Dendritic cell treated with granulocyte-macrophage colony-stimulating factor and Interleukin-4, amounts not matched to agents 40 ng/mL and 50 ng/mL, for 4 days (primary cell): ENCODE measurements around the gene MBP.

ENCODE experiments used
- H3K27ac Mint-ChIP-seq: one replicate; pipeline ENCODE4 v1.8.0; 2022; ENCODE audit warnings: mild to moderate bottlenecking, mixed read lengths
- H3K27me3 Mint-ChIP-seq: one replicate; pipeline ENCODE4 v1.8.0; 2022; ENCODE audit warnings: mild to moderate bottlenecking, mixed read lengths
- H3K36me3 Mint-ChIP-seq: one replicate; pipeline ENCODE4 v1.8.0; 2022; ENCODE audit warnings: low read depth, mixed read lengths
- H3K4me1 Mint-ChIP-seq: one replicate; pipeline ENCODE4 v1.8.0; 2022; ENCODE audit warnings: low read depth, mixed read lengths
- H3K4me3 Mint-ChIP-seq: one replicate; pipeline ENCODE4 v1.8.0; 2022; ENCODE audit warnings: mild to moderate bottlenecking, moderate library complexity, mixed read lengths
- H3K9me3 Mint-ChIP-seq: one replicate; pipeline ENCODE4 v1.8.0; 2022; ENCODE audit warnings: mixed read lengths
- intact Hi-C: fragments of 100-400 bp; cut with micrococcal nuclease; formaldehyde crosslinking; loops from one replicate; pipeline ENCODE4 v1.15.0; 2022

MBP gene

DNA sequence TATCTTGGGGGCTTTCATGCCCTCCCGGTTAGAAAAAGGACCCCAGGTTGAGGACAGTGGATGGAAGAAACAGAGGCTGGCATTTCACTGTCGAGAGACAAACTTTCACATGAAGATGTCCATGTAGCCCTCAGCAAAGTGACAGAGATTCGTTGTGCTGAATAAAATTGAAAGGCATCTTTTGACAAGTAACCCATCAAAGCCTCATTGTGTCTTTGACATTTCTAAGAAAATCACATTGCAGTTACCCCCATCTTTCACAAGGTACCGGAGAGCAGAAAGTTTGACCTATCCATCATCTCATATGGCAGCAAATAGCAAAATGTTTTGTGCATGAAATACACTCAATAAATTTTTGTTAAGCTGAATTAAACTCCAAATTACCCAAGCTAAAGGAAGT is 2.0 kb upstream of the MBP start:
- intact Hi-C loops, result loop anchor here (2.0 to 10.0 kb wide), 2 partner anchors 72 to 310 kb away; partner anchors contain the start of gene ZNF236
- Mint-ChIP-seq H3K27ac (peak overlapping the region; percentile 98), H3K27me3 (peaks cover 1% of the 10 kb centered on the region), H3K36me3 (peaks cover 28% of the 10 kb centered on the region), H3K4me3 (no peak overlapping the region), H3K9me3 (no peaks in the 10 kb centered on the region), H3K4me1 (peaks cover 51% of the 10 kb centered on the region)

DNA sequence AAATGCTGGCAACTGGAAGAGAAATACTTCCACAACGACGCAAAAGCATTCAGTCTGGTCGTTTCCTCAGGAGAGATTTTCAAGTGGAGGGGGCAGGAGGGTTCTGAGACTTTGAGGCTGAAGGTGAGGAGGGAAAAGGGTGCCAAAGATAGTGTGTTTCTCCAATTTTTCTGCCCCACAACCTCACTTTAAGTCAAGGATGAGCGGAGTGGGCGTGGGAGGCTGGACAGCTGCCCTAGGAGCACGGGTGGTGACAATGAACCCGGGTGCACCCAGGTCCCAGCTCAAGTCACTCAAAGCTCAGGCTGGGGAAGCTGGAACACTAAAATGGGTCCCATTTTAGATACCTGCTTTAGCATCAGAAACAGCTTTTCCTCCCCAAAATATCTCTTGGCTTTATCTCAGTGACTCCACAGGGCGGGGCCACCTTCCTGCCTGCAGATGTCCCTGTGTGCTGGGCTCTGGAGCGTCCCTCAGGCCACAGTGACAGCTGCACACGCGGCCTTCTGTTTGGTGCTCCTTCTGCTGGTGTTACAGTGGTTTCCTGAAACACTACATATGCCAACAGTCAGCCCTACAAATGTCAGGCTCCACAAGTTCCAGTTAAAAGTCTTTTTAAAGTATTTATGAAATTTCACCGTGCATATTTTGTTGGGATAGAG is 1.4 kb upstream of the MBP start:
- peaks cover 34% of the 10 kb centered on the region for H3K36me3 Mint-ChIP-seq
- peaks cover 1% of the 10 kb centered on the region for H3K27me3 Mint-ChIP-seq
- intact Hi-C loops, result loop anchor here (2.0 to 10.0 kb wide), 2 partner anchors 73 to 309 kb away; partner anchors contain the start of gene ZNF236
- peak overlapping the region; percentile 98 for H3K27ac Mint-ChIP-seq
- peak overlapping the region; percentile 79 for H3K4me3 Mint-ChIP-seq
- H3K9me3 Mint-ChIP-seq, result no peaks in the 10 kb centered on the region
- H3K4me1 Mint-ChIP-seq, result peaks cover 54% of the 10 kb centered on the region

DNA sequence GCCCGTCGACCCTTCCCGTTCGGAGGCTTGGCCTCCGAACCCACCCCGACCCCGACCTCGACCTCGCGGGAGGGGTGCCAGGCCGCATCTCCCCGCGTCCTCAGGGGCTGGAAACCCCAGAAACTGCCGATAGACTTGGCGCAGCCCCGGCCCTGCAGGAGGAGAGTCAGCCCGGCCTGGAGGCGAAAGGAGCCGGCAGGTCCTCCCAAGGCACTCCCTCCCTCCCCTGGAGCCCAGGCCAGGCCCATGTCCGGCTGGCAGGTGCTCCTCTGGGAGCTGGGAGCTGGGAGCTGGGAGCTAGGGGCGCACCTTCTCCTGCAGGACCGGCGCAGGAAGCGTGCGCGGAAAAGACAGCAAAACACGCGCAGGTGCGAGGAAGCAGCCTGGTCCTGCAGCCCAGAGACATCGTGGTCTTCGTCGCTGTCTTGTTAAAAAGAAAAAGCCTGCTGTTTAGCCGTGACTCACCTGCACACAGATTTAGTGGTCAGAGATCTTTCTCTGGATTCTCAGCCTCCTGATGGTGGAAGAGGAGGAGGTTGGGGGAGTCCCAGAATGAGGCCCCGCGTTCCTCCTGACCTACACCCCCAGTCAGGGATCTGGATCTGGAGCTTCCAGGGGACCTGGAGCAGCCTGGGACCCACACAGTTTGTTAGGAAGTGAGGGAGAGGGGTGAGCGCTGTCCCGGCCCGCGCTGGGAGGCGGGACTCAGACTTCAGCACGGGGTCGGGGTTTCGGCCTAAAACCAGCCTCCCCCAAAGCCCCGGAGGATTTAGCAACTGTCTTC is 660 bp upstream of the MBP start:
- intact Hi-C loops, result loop anchor here (10.0 kb wide), 1 partner anchor 308 kb away; the partner anchor contains the start of gene ZNF236

DNA sequence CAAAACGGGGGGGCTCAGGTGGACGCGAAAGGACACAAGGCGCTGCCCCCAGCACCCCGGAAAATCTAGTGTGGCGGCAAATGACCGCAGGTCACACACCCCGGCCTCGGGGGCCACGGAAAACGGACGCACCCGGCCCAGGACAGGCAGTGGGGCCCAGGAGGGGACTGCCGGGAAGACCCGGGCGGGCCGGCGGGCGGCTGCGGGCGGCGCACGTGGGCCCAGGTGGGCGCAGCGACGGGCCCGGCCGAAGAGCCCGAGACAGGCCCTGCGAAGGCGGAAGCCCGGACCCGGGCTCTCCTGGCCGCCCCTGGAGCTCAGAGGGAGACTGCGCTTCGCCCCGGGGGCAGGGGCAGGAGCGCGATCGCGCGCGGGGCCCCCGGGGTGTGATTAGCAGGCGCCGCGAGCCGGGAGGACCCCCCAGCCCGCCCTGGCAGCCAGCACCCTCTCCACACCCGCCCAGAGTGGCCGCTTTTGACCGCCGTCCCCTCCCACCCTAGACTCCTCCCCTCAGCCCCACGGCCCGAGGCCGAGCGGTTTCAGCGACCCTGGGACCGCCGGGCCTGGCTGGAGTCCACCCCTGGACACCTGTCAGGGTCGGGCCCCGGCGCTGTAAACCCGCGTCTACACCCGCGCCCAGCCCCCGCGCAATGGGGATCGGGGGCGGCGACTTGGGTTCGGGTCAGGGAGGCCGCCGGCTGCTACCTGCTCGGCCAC is 773 bp downstream of the MBP start:
- Mint-ChIP-seq H3K9me3 (no peaks in the 10 kb centered on the region), H3K36me3 (peaks cover 44% of the 10 kb centered on the region), H3K4me3 (peak overlapping the region; percentile 96), H3K4me1 (peaks cover 68% of the 10 kb centered on the region), H3K27ac (peak overlapping the region; percentile 98), H3K27me3 (no peaks in the 10 kb centered on the region)
- intact Hi-C loops, result loop anchor here (2.0 to 10.0 kb wide), 4 partner anchors 67 to 307 kb away; partner anchors contain the start of gene ZNF236

More for the DNA sequence above, 660 bp upstream of the MBP start:
- Mint-ChIP-seq H3K4me1 (peaks cover 62% of the 10 kb centered on the region), H3K36me3 (peaks cover 36% of the 10 kb centered on the region), H3K27me3 (peaks cover 1% of the 10 kb centered on the region), H3K9me3 (no peaks in the 10 kb centered on the region), H3K27ac (peak overlapping the region; percentile 98), H3K4me3 (peak overlapping the region; percentile 79)

DNA sequence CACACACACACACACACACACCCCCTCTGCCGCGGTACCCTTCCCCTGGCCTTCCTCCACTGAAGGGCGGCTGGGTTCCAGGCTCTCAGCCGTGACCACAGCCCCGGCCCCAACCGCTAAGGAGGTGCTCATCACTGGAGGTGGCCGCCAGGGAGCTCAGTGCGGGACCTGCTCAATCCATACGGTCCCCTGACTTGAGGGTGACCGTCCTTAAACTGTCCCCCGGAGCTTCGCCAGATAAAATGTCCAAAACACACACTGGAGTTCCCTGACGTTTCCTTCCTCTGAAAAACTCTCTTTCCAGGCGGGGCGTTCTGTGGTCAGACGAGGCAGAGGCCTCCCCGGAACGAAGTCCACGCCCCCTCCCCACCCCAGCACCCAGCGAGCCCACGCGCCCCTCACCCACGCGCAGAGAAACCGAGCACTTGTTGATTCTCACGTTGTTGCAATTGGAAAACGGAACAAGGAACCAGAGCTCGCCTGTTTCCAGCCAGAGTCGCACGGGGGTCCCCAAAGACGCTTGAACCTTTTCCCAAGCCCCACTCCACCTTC is 1.4 kb downstream of the MBP start:
- no peaks in the 10 kb centered on the region for H3K9me3 Mint-ChIP-seq
- H3K4me3 Mint-ChIP-seq, result peak overlapping the region; percentile 96
- peaks cover 73% of the 10 kb centered on the region for H3K4me1 Mint-ChIP-seq
- intact Hi-C loops, result loop anchor here (2.0 to 10.0 kb wide), 4 partner anchors 66 to 306 kb away; partner anchors contain the start of gene ZNF236
- H3K36me3 Mint-ChIP-seq, result peaks cover 50% of the 10 kb centered on the region
- peak overlapping the region; percentile 98 for H3K27ac Mint-ChIP-seq
- H3K27me3 Mint-ChIP-seq, result no peaks in the 10 kb centered on the region

DNA sequence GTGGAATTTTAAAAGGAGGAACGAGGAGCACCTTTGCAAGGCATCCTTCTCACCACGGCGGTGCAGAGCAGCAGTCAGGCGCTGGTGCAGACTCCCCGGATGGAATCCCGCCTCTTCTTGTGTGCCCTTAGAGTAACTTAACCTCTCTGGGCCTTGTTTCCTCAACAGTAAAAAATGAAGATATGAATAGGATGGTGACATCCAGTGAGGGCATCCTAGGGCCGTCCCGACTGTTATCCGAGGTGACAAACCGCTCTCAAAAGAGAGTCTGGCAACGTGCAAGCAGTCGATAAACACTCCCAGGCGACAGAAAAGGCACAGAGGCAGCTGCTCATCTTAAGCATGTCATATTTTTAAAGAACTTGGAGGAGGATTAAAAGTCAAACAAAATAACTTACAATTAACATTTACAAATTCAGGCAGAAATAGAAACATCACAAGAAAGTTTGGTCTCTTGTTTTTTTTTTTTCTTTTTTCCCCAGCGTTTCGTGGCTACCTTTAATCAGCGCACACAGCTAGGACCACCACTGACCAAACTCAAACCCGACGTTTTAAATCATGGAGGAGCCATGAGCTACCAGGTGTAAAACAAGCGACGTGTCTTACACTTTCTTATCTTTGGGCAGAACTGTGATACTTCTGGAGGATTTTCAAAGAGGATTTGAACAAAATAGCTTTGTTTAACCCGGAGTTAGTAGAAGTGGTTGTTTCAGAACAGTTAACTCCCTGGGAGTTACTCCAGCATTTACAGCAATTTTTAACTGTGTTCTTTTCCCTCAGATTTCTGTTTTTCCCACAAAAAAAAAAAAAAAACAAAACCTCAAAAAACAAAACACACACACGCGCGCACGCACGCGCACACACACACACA is 2.1 kb downstream of the MBP start:
- intact Hi-C loops, result loop anchor here (2.0 to 10.0 kb wide), 4 partner anchors 66 to 306 kb away; partner anchors contain the start of gene ZNF236
- Mint-ChIP-seq H3K27ac (peak overlapping the region; percentile 98), H3K9me3 (no peaks in the 10 kb centered on the region), H3K4me1 (peaks cover 73% of the 10 kb centered on the region), H3K27me3 (no peaks in the 10 kb centered on the region), H3K4me3 (peak overlapping the region; percentile 96), H3K36me3 (peaks cover 43% of the 10 kb centered on the region)

DNA sequence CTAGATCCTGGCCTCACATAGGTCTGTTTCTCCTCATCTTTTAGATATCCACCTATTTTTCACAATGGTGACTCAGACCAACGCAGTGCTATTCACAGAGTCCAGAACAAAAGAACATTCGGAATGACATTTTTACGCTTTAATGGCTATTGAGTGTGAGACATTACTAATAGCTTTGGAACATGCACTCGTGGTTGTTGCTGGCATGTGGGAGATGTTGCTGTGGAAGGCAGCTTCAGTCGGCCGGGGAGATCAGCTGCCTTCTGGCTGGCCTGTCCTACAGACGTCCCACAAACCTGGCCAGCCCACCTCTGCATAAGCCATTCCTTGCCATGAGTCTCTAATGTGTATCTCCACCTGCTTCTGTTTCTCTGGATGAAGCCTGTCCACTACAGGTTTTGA is 3.4 kb downstream of the MBP start:
- no peaks in the 10 kb centered on the region for H3K9me3 Mint-ChIP-seq
- peaks cover 52% of the 10 kb centered on the region for H3K36me3 Mint-ChIP-seq
- no peaks in the 10 kb centered on the region for H3K27me3 Mint-ChIP-seq
- peak overlapping the region; percentile 30 for H3K4me3 Mint-ChIP-seq
- H3K27ac Mint-ChIP-seq, result peak overlapping the region; percentile 98
- peaks cover 79% of the 10 kb centered on the region for H3K4me1 Mint-ChIP-seq
- intact Hi-C loops, result no loop called here

DNA sequence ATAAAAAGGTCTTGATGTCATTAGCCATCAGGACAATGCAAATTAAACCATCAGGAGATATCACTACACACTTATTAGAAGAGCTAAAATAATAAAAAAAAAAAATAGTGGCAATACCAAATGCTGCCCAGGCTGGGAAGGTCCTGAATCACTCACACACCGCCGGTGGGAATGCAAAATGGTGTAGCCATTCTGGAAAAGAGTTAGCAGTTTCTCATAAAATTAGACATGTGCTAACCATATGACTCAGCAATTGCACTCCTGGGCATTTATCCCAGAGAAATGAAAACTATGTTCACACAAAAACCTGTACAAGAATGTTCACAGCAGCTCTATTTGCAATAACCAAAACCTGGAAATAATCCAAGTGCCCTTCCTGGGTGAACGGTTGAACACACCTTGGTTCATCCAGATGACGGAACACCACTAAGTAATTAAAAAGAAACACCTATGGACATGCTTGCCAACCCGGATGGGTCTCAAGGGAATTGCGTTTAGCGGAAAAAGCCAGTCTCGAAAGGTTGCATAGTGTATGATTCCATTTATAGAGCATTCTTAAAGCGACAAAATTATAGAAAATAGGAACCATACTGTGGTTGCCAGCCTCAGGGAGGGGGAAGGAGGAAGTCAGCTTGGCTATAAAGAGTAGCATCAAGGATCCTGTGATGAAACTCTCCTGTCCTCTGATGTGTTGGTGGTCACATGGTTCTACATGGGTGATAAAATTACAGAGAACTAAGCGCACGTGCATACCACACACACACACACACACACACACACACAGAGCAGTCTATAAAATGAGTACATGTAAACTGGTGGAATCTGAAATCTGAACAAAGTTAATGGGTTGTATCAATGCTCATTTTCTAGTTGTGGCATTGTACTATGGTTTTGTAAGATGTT is 4.6 kb downstream of the MBP start:
- intact Hi-C loops, result loop anchor here (1.0 kb wide), 1 partner anchor 14 kb away; no protein-coding TSS in a partner anchor
- H3K27ac Mint-ChIP-seq, result peak overlapping the region; percentile 98
- peaks cover 63% of the 10 kb centered on the region for H3K36me3 Mint-ChIP-seq
- peak overlapping the region; percentile 42 for H3K4me3 Mint-ChIP-seq
- H3K27me3 Mint-ChIP-seq, result no peaks in the 10 kb centered on the region
- H3K4me1 Mint-ChIP-seq, result peaks cover 78% of the 10 kb centered on the region
- no peaks in the 10 kb centered on the region for H3K9me3 Mint-ChIP-seq

DNA sequence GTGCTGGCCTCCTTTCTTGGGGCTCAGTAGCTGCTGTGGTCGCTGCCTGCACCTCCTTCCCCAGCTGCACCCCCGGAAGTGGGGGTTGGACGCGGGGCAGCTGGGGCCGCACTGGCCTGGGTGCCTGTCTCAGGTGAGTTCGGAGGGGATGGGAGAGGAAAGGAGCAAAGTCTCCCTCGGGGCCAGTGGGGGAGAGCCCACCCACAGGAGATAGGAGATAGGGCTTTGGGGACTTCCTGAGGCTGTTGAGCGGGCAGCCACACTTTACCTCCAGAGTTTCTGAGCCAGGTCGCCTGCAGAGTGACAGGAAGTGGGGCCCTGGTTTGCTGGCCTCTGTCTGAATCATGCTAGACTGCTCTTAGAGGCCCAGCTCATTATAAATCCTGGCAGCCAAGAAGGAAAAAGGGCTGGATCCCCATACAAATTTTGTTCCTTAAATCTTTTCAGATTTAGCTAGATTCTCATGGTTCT is 8.1 kb downstream of the MBP start:
- peaks cover 74% of the 10 kb centered on the region for H3K36me3 Mint-ChIP-seq
- H3K4me1 Mint-ChIP-seq, result peaks cover 92% of the 10 kb centered on the region
- peak overlapping the region; percentile 8 for H3K4me3 Mint-ChIP-seq
- H3K27me3 Mint-ChIP-seq, result no peaks in the 10 kb centered on the region
- H3K9me3 Mint-ChIP-seq, result no peaks in the 10 kb centered on the region
- intact Hi-C loops, result no loop called here
- peak overlapping the region; percentile 43 for H3K27ac Mint-ChIP-seq

DNA sequence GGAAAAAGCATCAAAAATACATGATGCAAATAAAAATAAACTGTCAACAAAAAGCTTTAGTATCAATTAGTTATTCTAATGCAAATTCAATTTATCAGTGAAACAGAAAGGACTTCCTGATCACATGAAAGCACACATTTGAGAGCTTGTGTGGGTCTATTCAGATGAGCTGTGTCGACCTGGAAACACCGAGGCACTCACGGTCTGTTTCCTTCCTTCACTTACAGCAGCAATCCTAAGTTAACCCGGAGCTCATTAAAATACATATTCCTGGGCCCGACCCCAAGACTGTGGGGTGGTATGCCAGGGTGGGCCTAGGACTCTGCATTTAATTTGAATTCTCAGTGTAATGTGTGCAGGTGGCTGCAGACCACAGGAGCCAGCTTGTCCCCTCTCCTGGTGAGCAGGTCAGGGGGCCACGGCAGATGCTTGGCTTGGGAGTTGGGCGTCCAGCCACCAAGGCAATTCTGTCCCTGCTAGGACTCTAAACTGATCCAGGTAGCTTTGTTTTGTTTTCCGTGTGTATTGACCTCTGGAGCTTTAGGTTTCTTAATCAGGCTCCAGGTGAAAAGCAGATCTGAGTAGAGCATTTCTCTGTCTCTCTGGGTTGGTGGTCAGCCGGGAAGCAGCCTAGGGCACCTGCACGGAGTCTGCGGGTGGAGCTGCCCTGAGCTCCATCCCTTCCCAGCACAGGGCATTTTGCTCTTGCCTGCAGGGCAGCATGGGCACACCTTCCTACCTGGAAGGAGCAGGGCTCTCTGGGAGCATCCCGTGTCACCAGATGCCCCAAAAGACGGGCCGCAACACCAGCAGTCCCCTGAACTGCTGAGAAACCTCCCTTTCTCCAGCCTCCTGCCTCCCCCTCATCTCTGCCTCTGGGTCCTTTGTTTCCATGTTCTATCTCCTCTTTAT is 9.0 kb downstream of the MBP start:
- Mint-ChIP-seq H3K9me3 (no peaks in the 10 kb centered on the region), H3K27ac (peak overlapping the region; percentile 43), H3K27me3 (no peaks in the 10 kb centered on the region), H3K36me3 (peaks cover 76% of the 10 kb centered on the region), H3K4me1 (peaks cover 92% of the 10 kb centered on the region), H3K4me3 (no peak overlapping the region)
- intact Hi-C loops, result no loop called here

DNA sequence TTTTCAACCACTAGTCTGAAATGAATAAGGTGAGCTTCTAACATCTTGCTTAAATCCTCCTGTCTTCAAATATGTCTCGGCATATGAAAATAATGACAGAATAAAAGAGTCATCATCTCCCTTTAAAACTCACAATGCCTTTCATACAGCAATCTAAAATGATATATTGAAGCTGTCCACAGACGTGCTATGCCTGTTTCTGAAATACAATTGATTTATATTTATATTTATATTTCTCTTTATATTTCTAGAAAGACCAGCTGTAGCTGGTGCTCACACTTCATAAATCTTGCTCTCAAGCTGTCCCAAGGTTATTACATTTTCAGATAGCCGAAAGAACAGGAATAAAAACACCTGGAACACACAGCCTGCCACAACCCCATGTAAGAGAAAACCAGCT is 11.1 kb downstream of the MBP start:
- intact Hi-C loops, result no loop called here
- Mint-ChIP-seq H3K9me3 (no peaks in the 10 kb centered on the region), H3K27ac (no peak overlapping the region), H3K4me1 (peaks cover 91% of the 10 kb centered on the region), H3K36me3 (peaks cover 81% of the 10 kb centered on the region), H3K27me3 (no peaks in the 10 kb centered on the region), H3K4me3 (no peak overlapping the region)
